Effector memory CD4-positive, alpha-beta T cell (primary cell): ENCODE data around the gene CNTN5.

Experiments used
- DNase-seq, 3 donors: peaks; one replicate each; pipeline ENCODE4 v3.0.0-alpha.2; 2020
- H3K27ac ChIP-seq: 2 replicates; pipeline ENCODE4 v1.7.0; 2013; ENCODE audit warnings: mild to moderate bottlenecking, low read length, moderate library complexity; ENCODE audit not compliant: insufficient read depth, poor library complexity, severe bottlenecking
- H3K27me3 ChIP-seq: replicated peaks from 2 replicates; pipeline ENCODE4 v1.7.0; 2013; ENCODE audit warnings: mild to moderate bottlenecking, low read length; ENCODE audit not compliant: insufficient read depth, control insufficient read depth, poor library complexity, severe bottlenecking
- H3K36me3 ChIP-seq: 2 replicates; pipeline ENCODE4 v1.7.0; 2013; ENCODE audit warnings: mild to moderate bottlenecking, low read length, moderate library complexity; ENCODE audit not compliant: control insufficient read depth, insufficient read depth
- H3K4me1 ChIP-seq: 2 replicates; pipeline ENCODE4 v1.7.0; 2013; ENCODE audit warnings: low read length, mild to moderate bottlenecking; ENCODE audit not compliant: control insufficient read depth, insufficient read depth, poor library complexity, severe bottlenecking
- H3K4me3 ChIP-seq: 2 replicates; pipeline ENCODE4 v1.7.0; 2013; ENCODE audit warnings: low read length, low read depth, mild to moderate bottlenecking; ENCODE audit not compliant: insufficient read depth, poor library complexity, severe bottlenecking
- H3K9me3 ChIP-seq: 2 replicates; pipeline ENCODE4 v1.7.0; 2013; ENCODE audit warnings: mild to moderate bottlenecking, low read length, moderate library complexity; ENCODE audit not compliant: control insufficient read depth

The CNTN5 gene

GRCh38 chr11:100296051-100296679 lies 1275.4 kb downstream of the CNTN5 start:
- no peaks in the 10 kb centered on the region for H3K27me3 ChIP-seq
- no peak for DNase-seq
- H3K4me1 ChIP-seq = no peaks in the 10 kb centered on the region
- H3K4me3 ChIP-seq = no peak overlapping the region
- H3K36me3 ChIP-seq = no peaks in the 10 kb centered on the region
- H3K27ac ChIP-seq = no peak overlapping the region
- H3K9me3 ChIP-seq = no peaks in the 10 kb centered on the region

- Histone ChIP-seq H3K27ac (no peak overlapping the region), H3K36me3 (no peaks in the 10 kb centered on the region), H3K4me1 (no peaks in the 10 kb centered on the region), H3K27me3 (no peaks in the 10 kb centered on the region), H3K9me3 (no peaks in the 10 kb centered on the region), H3K4me3 (no peak overlapping the region)
- DNase-seq = no peak
These were observed 1276.8 kb downstream of the CNTN5 start for GRCh38 chr11:100297516-100297915.

GRCh38 chr11:100302824-100303223 lies 1282.1 kb downstream of the CNTN5 start:
- H3K9me3 ChIP-seq = no peaks in the 10 kb centered on the region
- H3K4me3 ChIP-seq = no peak overlapping the region
- no peaks in the 10 kb centered on the region for H3K4me1 ChIP-seq
- no peak for DNase-seq
- no peak overlapping the region for H3K27ac ChIP-seq
- no peaks in the 10 kb centered on the region for H3K36me3 ChIP-seq
- H3K27me3 ChIP-seq = no peaks in the 10 kb centered on the region

- Histone ChIP-seq H3K27ac (no peak overlapping the region), H3K4me1 (no peaks in the 10 kb centered on the region), H3K4me3 (no peak overlapping the region), H3K27me3 (no peaks in the 10 kb centered on the region), H3K9me3 (no peaks in the 10 kb centered on the region), H3K36me3 (no peaks in the 10 kb centered on the region)
- DNase-seq = no peak
These were observed 1283.1 kb downstream of the CNTN5 start for GRCh38 chr11:100303897-100304296.

GRCh38 chr11:100308202-100308601 lies 1287.5 kb downstream of the CNTN5 start:
- H3K27me3 ChIP-seq = no peaks in the 10 kb centered on the region
- no peak overlapping the region for H3K4me3 ChIP-seq
- peaks cover 3% of the 10 kb centered on the region for H3K9me3 ChIP-seq
- no peaks in the 10 kb centered on the region for H3K4me1 ChIP-seq
- H3K36me3 ChIP-seq = no peaks in the 10 kb centered on the region
- no peak for DNase-seq
- no peak overlapping the region for H3K27ac ChIP-seq

- no peak overlapping the region for H3K4me3 ChIP-seq
- H3K27me3 ChIP-seq = no peaks in the 10 kb centered on the region
- no peaks in the 10 kb centered on the region for H3K36me3 ChIP-seq
- H3K9me3 ChIP-seq = no peaks in the 10 kb centered on the region
- no peaks in the 10 kb centered on the region for H3K4me1 ChIP-seq
- no peak overlapping the region for H3K27ac ChIP-seq
- no peak for DNase-seq
These were observed 1295.2 kb downstream of the CNTN5 start for GRCh38 chr11:100315946-100316345.

GRCh38 chr11:100316952-100317351 lies 1296.2 kb downstream of the CNTN5 start:
- Histone ChIP-seq H3K4me3 (no peak overlapping the region), H3K9me3 (no peaks in the 10 kb centered on the region), H3K27ac (no peak overlapping the region), H3K27me3 (no peaks in the 10 kb centered on the region), H3K4me1 (no peaks in the 10 kb centered on the region), H3K36me3 (no peaks in the 10 kb centered on the region)
- no peak for DNase-seq

GRCh38 chr11:100319691-100320090 lies 1298.9 kb downstream of the CNTN5 start:
- Histone ChIP-seq H3K4me1 (no peaks in the 10 kb centered on the region), H3K27ac (no peak overlapping the region), H3K4me3 (no peak overlapping the region), H3K36me3 (no peaks in the 10 kb centered on the region), H3K9me3 (peaks cover 3% of the 10 kb centered on the region), H3K27me3 (no peaks in the 10 kb centered on the region)
- no peak for DNase-seq

GRCh38 chr11:100328626-100329340 lies 1308.0 kb downstream of the CNTN5 start:
- no peak for DNase-seq
- no peaks in the 10 kb centered on the region for H3K27me3 ChIP-seq
- no peak overlapping the region for H3K27ac ChIP-seq
- no peaks in the 10 kb centered on the region for H3K4me1 ChIP-seq
- no peaks in the 10 kb centered on the region for H3K9me3 ChIP-seq
- no peak overlapping the region for H3K4me3 ChIP-seq
- no peaks in the 10 kb centered on the region for H3K36me3 ChIP-seq

- H3K27me3 ChIP-seq = no peaks in the 10 kb centered on the region
- H3K4me3 ChIP-seq = no peak overlapping the region
These were observed 1308.6 kb downstream of the CNTN5 start for GRCh38 chr11:100329352-100329751.

More at GRCh38 chr11:100329352-100329751, 1308.6 kb downstream of the CNTN5 start:
- Histone ChIP-seq H3K4me1 (no peaks in the 10 kb centered on the region), H3K9me3 (no peaks in the 10 kb centered on the region), H3K27ac (no peak overlapping the region), H3K36me3 (no peaks in the 10 kb centered on the region)
- no peak for DNase-seq
